GM23338 (cell line): ENCODE data around the gene CCDC183. TPM values are rescaled to one million over a fixed set of nuclear protein-coding genes. Genes with fewer than 3 reads are reported as not detected.

ENCODE experiments used
- ATAC-seq: fragments of 200-7000 bp; cut with Tn5 transposase; 3 replicates; pipeline ENCODE4 v1.9.1; 2020
- DNase-seq: peaks from one replicate; pipeline ENCODE4 v3.0.0-alpha.2; 2015; ENCODE audit warnings: low spot score
- H2AFZ ChIP-seq: fragments of 200-600 bp; sonication (generic); 2 replicates; pipeline ENCODE4 v1.8.0; 2016; ENCODE audit warnings: antibody characterized with exemption, mild to moderate bottlenecking, moderate library complexity
- H3F3A ChIP-seq: fragments of 200-600 bp; sonication (generic); replicated peaks from 2 replicates; pipeline ENCODE4 v1.8.0; 2017; ENCODE audit warnings: antibody characterized with exemption, mixed run types, low read depth
- H3K27ac ChIP-seq: fragments of 200-600 bp; sonication (generic); 2 replicates; pipeline ENCODE4 v1.6.1; 2016; ENCODE audit warnings: low read depth
- H3K27me3 ChIP-seq: fragments of 200-600 bp; sonication (generic); 2 replicates; pipeline ENCODE4 v1.8.0; 2016; ENCODE audit warnings: mild to moderate bottlenecking, mixed run types, moderate library complexity; ENCODE audit not compliant: insufficient read depth
- H3K36me3 ChIP-seq: fragments of 200-600 bp; sonication (generic); 2 replicates; pipeline ENCODE4 v1.8.0; 2016; ENCODE audit warnings: mild to moderate bottlenecking; ENCODE audit not compliant: insufficient read depth
- H3K4me1 ChIP-seq: fragments of 200-600 bp; sonication (generic); 2 replicates; pipeline ENCODE4 v1.8.0; 2016; ENCODE audit warnings: mild to moderate bottlenecking, moderate library complexity; ENCODE audit not compliant: insufficient read depth
- H3K4me2 ChIP-seq: fragments of 200-600 bp; sonication (generic); 2 replicates; pipeline ENCODE4 v1.7.1; 2017; ENCODE audit warnings: mixed run types
- H3K4me3 ChIP-seq: fragments of 200-600 bp; sonication (generic); 2 replicates; pipeline ENCODE4 v1.6.1; 2016; ENCODE audit warnings: mixed run types
- H3K79me2 ChIP-seq: fragments of 200-600 bp; sonication (generic); replicated peaks from 2 replicates; pipeline ENCODE4 v1.8.0; 2017; ENCODE audit warnings: mild to moderate bottlenecking; ENCODE audit not compliant: insufficient read depth
- H3K9me2 ChIP-seq: fragments of 200-600 bp; sonication (generic); 2 replicates; pipeline ENCODE4 v1.8.0; 2017; ENCODE audit not compliant: insufficient read depth
- H4K20me1 ChIP-seq: fragments of 200-600 bp; sonication (generic); replicated peaks from 2 replicates; pipeline ENCODE4 v1.8.0; 2017; ENCODE audit warnings: mild to moderate bottlenecking; ENCODE audit not compliant: insufficient read depth
- H3K27ac Mint-ChIP-seq: 2 replicates; pipeline ENCODE4 v1.8.0; 2020; ENCODE audit warnings: inconsistent platforms, mild to moderate bottlenecking, moderate library complexity, mixed read lengths
- H3K27me3 Mint-ChIP-seq: 3 replicates; pipeline ENCODE4 v1.8.0; 2022; ENCODE audit warnings: low read depth, mild to moderate bottlenecking, moderate library complexity, mixed read lengths, inconsistent platforms; ENCODE audit not compliant: insufficient read depth, poor library complexity
- H3K36me3 Mint-ChIP-seq: 3 replicates; pipeline ENCODE4 v1.8.0; 2021; ENCODE audit warnings: low read depth, mild to moderate bottlenecking, inconsistent platforms, moderate library complexity, mixed read lengths
- H3K4me1 Mint-ChIP-seq: 3 replicates; pipeline ENCODE4 v1.8.0; 2020; ENCODE audit warnings: mild to moderate bottlenecking, inconsistent platforms, mixed read lengths
- H3K4me3 Mint-ChIP-seq: 3 replicates; pipeline ENCODE4 v1.8.0; 2021; ENCODE audit warnings: moderate library complexity, mild to moderate bottlenecking, inconsistent platforms, mixed read lengths
- H3K9me3 Mint-ChIP-seq: 3 replicates; pipeline ENCODE4 v1.8.0; 2020; ENCODE audit warnings: moderate library complexity, mild to moderate bottlenecking, inconsistent platforms, mixed read lengths
- CREB1 ChIP-seq: fragments of 250-450 bp; sonication (Bioruptor Pico); IDR thresholded peaks from 2 replicates; pipeline ENCODE4 v1.5.0; 2020; ENCODE audit warnings: low read depth, mild to moderate bottlenecking, moderate library complexity
- EZH2 ChIP-seq: fragments of 200-600 bp; sonication (generic); IDR thresholded peaks from one replicate; pipeline ENCODE4 v1.8.0; 2017; ENCODE audit warnings: antibody characterized with exemption, mild to moderate bottlenecking, low read depth; ENCODE audit not compliant: unreplicated experiment
- EZH2phosphoT487 ChIP-seq: fragments of 200-600 bp; sonication (generic); IDR thresholded peaks from one replicate; pipeline ENCODE4 v1.8.1; 2018; ENCODE audit warnings: antibody characterized with exemption; ENCODE audit not compliant: unreplicated experiment
- JUNB ChIP-seq: IDR thresholded peaks from one replicate; pipeline ENCODE4 v1.6.1; 2016; ENCODE audit warnings: antibody characterized with exemption; ENCODE audit not compliant: unreplicated experiment
- NANOG ChIP-seq: IDR thresholded peaks from 2 replicates; pipeline ENCODE4 v1.6.1; 2016; ENCODE audit warnings: antibody characterized with exemption, borderline replicate concordance
- POLR2AphosphoS5 ChIP-seq: IDR thresholded peaks from 2 replicates; pipeline ENCODE4 v1.6.1; 2016; ENCODE audit warnings: antibody characterized with exemption, low read depth
- STAT1 ChIP-seq: IDR thresholded peaks from one replicate; pipeline ENCODE4 v1.6.1; 2016; ENCODE audit warnings: antibody characterized with exemption; ENCODE audit not compliant: unreplicated experiment
- ZNF114 ChIP-seq: fragments of 250-450 bp; sonication (Bioruptor Pico); IDR thresholded peaks from 2 replicates; pipeline ENCODE4 v1.5.0; 2020; ENCODE audit warnings: mild to moderate bottlenecking, moderate library complexity
- ZNF331 ChIP-seq: fragments of 250-450 bp; sonication (Bioruptor Pico); IDR thresholded peaks from 2 replicates; pipeline ENCODE4 v1.5.0; 2020; ENCODE audit warnings: low read depth, mild to moderate bottlenecking, moderate library complexity
- polyA plus RNA-seq: library from polyadenylated mRNA; unstranded; fragments of >200 nt; fragmentation: Nextera tagmentation; extraction: Ambion mirVana; gene quantifications from 2 replicates; pipeline ENCODE4 v1.2.1, GENCODE V29; 2016
- total RNA-seq: library from RNA; depleted of rRNA; stranded (reverse); fragments of >200 nt; shearing (Covaris generic); gene quantifications from 2 replicates; pipeline ENCODE4 v1.2.3, GENCODE V29; 2014
- TF ChIP-seq, protein P1 (sequence below): IDR thresholded peaks from 2 replicates; pipeline ENCODE4 v1.6.1; 2016; ENCODE audit warnings: antibody characterized with exemption
- TF ChIP-seq, protein P2 (sequence below): fragments of 250-450 bp; sonication (Bioruptor Pico); IDR thresholded peaks from 2 replicates; pipeline ENCODE4 v1.5.0; 2020; ENCODE audit warnings: mild to moderate bottlenecking, moderate library complexity
- TF ChIP-seq, protein P3 (sequence below), 2 experiments: fragments of 200-600 bp in 1 of 2; sonication (generic) in 1 of 2; conservative IDR thresholded peaks; 2 replicates each; pipeline versions ENCODE4 v1.5.1 to v1.6.1; 2016 to 2017; ENCODE audit warnings: antibody characterized with exemption in 2 of 2, low read depth in 2 of 2, mild to moderate bottlenecking in 2 of 2, moderate library complexity in 1 of 2
- TF ChIP-seq, protein P4 (sequence below): IDR thresholded peaks from one replicate; pipeline ENCODE4 v1.6.1; 2018; ENCODE audit warnings: antibody characterized with exemption; ENCODE audit not compliant: unreplicated experiment

The CCDC183 gene
- total and polyA plus RNA-seq, 2 experiments from 2014 or later = 1.1 to 1.2 TPM

DNA sequence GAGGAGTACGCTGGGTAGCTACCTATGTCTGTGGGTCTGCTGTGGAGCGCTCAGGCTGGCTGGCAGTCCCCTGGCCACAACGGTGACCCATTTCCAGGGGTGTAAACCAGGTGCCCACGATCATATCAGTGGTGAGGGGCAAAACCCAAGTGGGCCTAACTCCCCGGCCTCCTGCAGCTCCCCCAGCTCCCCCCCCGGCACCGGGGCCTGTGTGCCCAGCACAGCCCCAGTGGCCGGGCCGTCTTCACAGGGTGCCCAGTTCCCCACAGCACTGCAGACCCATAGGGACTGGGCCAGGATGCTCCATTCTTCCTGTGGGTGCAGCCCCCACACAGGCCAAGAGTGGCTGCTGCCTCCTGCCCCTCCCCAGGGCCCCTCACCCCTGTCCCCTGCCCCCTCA, 37.1 kb upstream of the CCDC183 start:
- no peak overlapping the region for H2AFZ ChIP-seq
- H3K27ac ChIP-seq = no peak overlapping the region
- 0 out of 2 replicates have a peak, but pooled peaks cover 5% of the 10 kb centered on the region for H3F3A ChIP-seq
- H3K27me3 ChIP-seq = no peaks in the 10 kb centered on the region
- H3K4me3 ChIP-seq = no peak overlapping the region
- DNase-seq (no peak), ATAC-seq (no peak)
- H3K9me3 Mint-ChIP-seq = peaks cover 12% of the 10 kb centered on the region
- no peaks in the 10 kb centered on the region for H3K9me2 ChIP-seq
- no peaks in the 10 kb centered on the region for H3K36me3 ChIP-seq
- H4K20me1 ChIP-seq = no peaks in the 10 kb centered on the region
- no peaks in the 10 kb centered on the region for H3K4me1 ChIP-seq
- H3K4me3 Mint-ChIP-seq = no peak overlapping the region
- peaks cover 11% of the 10 kb centered on the region for H3K27me3 Mint-ChIP-seq
- H3K4me1 Mint-ChIP-seq = peaks cover 13% of the 10 kb centered on the region
- no peak overlapping the region for H3K4me2 ChIP-seq
- H3K79me2 ChIP-seq = no peaks in the 10 kb centered on the region
- TF ChIP-seq, protein P1, sequence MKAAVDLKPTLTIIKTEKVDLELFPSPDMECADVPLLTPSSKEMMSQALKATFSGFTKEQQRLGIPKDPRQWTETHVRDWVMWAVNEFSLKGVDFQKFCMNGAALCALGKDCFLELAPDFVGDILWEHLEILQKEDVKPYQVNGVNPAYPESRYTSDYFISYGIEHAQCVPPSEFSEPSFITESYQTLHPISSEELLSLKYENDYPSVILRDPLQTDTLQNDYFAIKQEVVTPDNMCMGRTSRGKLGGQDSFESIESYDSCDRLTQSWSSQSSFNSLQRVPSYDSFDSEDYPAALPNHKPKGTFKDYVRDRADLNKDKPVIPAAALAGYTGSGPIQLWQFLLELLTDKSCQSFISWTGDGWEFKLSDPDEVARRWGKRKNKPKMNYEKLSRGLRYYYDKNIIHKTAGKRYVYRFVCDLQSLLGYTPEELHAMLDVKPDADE = no peak
- TF ChIP-seq, protein P2, sequence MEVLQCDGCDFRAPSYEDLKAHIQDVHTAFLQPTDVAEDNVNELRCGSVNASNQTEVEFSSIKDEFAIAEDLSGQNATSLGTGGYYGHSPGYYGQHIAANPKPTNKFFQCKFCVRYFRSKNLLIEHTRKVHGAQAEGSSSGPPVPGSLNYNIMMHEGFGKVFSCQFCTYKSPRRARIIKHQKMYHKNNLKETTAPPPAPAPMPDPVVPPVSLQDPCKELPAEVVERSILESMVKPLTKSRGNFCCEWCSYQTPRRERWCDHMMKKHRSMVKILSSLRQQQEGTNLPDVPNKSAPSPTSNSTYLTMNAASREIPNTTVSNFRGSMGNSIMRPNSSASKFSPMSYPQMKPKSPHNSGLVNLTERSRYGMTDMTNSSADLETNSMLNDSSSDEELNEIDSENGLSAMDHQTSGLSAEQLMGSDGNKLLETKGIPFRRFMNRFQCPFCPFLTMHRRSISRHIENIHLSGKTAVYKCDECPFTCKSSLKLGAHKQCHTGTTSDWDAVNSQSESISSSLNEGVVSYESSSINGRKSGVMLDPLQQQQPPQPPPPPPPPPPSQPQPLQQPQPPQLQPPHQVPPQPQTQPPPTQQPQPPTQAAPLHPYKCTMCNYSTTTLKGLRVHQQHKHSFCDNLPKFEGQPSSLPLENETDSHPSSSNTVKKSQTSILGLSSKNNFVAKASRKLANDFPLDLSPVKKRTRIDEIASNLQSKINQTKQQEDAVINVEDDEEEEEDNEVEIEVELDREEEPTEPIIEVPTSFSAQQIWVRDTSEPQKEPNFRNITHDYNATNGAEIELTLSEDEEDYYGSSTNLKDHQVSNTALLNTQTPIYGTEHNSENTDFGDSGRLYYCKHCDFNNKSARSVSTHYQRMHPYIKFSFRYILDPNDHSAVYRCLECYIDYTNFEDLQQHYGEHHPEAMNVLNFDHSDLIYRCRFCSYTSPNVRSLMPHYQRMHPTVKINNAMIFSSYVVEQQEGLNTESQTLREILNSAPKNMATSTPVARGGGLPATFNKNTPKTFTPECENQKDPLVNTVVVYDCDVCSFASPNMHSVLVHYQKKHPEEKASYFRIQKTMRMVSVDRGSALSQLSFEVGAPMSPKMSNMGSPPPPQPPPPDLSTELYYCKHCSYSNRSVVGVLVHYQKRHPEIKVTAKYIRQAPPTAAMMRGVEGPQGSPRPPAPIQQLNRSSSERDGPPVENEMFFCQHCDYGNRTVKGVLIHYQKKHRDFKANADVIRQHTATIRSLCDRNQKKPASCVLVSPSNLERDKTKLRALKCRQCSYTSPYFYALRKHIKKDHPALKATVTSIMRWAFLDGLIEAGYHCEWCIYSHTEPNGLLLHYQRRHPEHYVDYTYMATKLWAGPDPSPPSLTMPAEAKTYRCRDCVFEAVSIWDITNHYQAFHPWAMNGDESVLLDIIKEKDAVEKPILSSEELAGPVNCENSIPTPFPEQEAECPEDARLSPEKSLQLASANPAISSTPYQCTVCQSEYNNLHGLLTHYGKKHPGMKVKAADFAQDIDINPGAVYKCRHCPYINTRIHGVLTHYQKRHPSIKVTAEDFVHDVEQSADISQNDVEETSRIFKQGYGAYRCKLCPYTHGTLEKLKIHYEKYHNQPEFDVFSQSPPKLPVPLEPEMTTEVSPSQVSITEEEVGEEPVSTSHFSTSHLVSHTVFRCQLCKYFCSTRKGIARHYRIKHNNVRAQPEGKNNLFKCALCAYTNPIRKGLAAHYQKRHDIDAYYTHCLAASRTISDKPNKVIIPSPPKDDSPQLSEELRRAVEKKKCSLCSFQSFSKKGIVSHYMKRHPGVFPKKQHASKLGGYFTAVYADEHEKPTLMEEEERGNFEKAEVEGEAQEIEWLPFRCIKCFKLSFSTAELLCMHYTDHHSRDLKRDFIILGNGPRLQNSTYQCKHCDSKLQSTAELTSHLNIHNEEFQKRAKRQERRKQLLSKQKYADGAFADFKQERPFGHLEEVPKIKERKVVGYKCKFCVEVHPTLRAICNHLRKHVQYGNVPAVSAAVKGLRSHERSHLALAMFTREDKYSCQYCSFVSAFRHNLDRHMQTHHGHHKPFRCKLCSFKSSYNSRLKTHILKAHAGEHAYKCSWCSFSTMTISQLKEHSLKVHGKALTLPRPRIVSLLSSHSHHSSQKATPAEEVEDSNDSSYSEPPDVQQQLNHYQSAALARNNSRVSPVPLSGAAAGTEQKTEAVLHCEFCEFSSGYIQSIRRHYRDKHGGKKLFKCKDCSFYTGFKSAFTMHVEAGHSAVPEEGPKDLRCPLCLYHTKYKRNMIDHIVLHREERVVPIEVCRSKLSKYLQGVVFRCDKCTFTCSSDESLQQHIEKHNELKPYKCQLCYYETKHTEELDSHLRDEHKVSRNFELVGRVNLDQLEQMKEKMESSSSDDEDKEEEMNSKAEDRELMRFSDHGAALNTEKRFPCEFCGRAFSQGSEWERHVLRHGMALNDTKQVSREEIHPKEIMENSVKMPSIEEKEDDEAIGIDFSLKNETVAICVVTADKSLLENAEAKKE = no peak
- TF ChIP-seq, protein P3, sequence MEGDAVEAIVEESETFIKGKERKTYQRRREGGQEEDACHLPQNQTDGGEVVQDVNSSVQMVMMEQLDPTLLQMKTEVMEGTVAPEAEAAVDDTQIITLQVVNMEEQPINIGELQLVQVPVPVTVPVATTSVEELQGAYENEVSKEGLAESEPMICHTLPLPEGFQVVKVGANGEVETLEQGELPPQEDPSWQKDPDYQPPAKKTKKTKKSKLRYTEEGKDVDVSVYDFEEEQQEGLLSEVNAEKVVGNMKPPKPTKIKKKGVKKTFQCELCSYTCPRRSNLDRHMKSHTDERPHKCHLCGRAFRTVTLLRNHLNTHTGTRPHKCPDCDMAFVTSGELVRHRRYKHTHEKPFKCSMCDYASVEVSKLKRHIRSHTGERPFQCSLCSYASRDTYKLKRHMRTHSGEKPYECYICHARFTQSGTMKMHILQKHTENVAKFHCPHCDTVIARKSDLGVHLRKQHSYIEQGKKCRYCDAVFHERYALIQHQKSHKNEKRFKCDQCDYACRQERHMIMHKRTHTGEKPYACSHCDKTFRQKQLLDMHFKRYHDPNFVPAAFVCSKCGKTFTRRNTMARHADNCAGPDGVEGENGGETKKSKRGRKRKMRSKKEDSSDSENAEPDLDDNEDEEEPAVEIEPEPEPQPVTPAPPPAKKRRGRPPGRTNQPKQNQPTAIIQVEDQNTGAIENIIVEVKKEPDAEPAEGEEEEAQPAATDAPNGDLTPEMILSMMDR (conservative IDR thresholded peaks at IDR 0.05; ENCODE audit: low read depth in 2 of 2) = no peak
- TF ChIP-seq JUNB = no peak
- TF ChIP-seq EZH2phosphoT487 = no peak
- TF ChIP-seq CREB1 (CRISPR knock-in tag) = no peak
- TF ChIP-seq NANOG = no peak
- TF ChIP-seq STAT1 = no peak
- no peak for TF ChIP-seq ZNF114 (CRISPR knock-in tag)
- TF ChIP-seq, protein P4, sequence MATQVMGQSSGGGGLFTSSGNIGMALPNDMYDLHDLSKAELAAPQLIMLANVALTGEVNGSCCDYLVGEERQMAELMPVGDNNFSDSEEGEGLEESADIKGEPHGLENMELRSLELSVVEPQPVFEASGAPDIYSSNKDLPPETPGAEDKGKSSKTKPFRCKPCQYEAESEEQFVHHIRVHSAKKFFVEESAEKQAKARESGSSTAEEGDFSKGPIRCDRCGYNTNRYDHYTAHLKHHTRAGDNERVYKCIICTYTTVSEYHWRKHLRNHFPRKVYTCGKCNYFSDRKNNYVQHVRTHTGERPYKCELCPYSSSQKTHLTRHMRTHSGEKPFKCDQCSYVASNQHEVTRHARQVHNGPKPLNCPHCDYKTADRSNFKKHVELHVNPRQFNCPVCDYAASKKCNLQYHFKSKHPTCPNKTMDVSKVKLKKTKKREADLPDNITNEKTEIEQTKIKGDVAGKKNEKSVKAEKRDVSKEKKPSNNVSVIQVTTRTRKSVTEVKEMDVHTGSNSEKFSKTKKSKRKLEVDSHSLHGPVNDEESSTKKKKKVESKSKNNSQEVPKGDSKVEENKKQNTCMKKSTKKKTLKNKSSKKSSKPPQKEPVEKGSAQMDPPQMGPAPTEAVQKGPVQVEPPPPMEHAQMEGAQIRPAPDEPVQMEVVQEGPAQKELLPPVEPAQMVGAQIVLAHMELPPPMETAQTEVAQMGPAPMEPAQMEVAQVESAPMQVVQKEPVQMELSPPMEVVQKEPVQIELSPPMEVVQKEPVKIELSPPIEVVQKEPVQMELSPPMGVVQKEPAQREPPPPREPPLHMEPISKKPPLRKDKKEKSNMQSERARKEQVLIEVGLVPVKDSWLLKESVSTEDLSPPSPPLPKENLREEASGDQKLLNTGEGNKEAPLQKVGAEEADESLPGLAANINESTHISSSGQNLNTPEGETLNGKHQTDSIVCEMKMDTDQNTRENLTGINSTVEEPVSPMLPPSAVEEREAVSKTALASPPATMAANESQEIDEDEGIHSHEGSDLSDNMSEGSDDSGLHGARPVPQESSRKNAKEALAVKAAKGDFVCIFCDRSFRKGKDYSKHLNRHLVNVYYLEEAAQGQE = no peak
- no peak for TF ChIP-seq POLR2AphosphoS5
- TF ChIP-seq EZH2 = no peak
- no peak for TF ChIP-seq ZNF331
- H3K27ac Mint-ChIP-seq = no peak overlapping the region
- no peaks in the 10 kb centered on the region for H3K36me3 Mint-ChIP-seq
